IPS-18c (cell line): ENCODE data around the gene DAPK2.

ENCODE experiments used
- H3K4me3 ChIP-seq: 2 replicates; pipeline ENCODE4 v1.7.0; 2013; ENCODE audit warnings: low read depth, mild to moderate bottlenecking, low read length, moderate library complexity; ENCODE audit not compliant: insufficient read depth
- H3K9me3 ChIP-seq: one replicate; pipeline ENCODE4 v1.6.1; 2013; ENCODE audit warnings: mild to moderate bottlenecking, low read length, moderate library complexity; ENCODE audit not compliant: control insufficient read depth, insufficient read depth

The DAPK2 gene

DNA sequence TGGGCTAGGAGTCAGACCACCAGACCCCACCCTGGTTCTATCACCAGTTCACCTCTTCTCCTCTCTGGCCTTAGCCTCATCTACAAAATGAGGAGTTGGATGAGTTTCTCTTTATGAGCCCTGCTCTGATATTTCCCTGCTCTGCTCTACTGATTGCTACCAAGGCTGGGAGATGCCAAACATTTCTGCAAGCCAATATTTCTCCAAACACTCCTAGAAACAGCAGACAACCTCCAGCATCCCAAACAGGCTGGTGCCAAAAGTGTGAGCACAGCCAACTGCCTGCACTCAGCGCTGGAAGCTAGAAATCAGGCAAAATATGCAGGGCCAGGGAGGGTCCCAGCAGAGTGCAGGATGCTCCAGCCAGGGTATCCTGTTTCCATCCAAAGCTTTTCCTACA is 10.8 kb downstream of the DAPK2 start:
- H3K9me3 ChIP-seq: no peaks in the 10 kb centered on the region
- H3K4me3 ChIP-seq: no peak overlapping the region

DNA sequence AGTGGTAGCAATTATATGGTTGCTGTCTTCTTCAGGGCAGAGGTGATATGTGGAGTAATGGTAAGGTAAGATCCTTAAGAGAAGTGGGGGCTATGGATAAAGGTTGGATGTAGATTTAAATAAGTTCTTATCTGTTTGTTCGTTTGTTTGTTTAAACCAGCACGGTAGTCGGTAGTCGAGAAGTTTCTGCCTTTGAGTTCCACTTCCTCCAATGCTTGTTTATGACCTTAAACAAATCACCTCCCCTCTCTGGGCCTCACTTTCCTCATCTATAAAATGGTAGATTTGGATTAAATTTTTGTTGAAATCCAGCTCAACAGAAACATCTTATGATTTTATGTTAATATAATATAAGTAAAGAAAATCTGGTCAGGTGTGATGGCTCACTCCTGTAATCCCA is 11.8 kb downstream of the DAPK2 start:
- H3K4me3 ChIP-seq: no peak overlapping the region
- no peaks in the 10 kb centered on the region for H3K9me3 ChIP-seq

DNA sequence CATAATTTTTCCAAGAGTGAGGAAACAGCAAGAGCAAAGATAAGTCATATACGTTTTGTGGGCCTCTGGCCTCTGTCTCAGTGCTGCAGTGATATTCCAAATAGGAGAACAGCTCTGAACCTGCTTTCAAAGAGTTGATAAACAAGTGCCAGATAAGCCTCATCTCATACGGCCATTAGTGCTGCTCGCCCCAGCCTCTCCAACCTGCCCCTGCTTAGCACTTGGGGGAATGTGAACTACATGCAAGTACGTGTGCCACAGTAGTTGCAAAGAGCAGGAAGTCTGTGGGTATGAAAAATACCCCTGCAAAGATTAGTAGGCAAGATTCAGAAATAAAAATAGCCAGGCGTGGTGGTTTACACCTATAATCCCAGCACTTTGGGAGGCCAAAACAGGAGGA is 14.0 kb downstream of the DAPK2 start:
- H3K4me3 ChIP-seq: no peak overlapping the region

DNA sequence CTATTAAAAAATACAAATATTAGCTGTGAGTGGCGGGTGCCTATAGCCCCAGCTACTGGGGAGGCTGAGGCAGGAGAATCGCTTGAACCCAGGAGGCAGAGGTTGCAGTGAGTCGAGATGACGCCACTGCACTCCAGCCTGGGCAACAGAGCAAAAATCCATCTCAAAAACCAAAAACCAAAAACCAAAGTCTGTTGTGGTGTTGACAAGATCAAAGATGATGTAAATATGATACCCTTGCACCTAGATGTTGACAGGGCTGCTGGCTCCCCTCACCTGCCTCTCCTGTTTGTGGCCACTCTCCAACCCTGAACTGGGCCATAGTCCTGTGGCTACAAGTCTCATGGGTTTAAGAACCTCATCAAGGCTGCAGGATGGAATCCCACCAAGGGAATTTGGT is 16.2 kb downstream of the DAPK2 start:
- no peak overlapping the region for H3K4me3 ChIP-seq
- H3K9me3 ChIP-seq: no peaks in the 10 kb centered on the region

More for the DNA sequence above, 14.0 kb downstream of the DAPK2 start:
- no peaks in the 10 kb centered on the region for H3K9me3 ChIP-seq

DNA sequence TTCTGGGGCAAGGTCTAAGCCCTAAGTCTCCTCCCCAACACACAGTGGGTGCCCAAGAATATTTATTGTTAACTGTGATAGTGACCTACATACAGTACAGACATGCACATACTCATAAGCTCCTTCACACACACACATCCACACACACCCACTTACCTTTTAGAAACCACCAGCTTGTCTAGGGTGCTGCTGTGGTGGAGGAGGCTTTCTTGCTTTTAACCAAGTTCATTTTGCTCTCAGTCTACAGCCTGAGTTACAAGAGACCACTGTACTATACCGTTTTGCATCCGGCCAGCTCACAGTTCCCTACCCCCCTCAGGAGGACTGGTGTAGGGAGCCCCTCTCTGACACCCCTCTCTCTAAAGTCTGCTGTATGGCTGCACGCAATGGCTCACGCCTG is 16.7 kb downstream of the DAPK2 start:
- H3K4me3 ChIP-seq: no peak overlapping the region

DNA sequence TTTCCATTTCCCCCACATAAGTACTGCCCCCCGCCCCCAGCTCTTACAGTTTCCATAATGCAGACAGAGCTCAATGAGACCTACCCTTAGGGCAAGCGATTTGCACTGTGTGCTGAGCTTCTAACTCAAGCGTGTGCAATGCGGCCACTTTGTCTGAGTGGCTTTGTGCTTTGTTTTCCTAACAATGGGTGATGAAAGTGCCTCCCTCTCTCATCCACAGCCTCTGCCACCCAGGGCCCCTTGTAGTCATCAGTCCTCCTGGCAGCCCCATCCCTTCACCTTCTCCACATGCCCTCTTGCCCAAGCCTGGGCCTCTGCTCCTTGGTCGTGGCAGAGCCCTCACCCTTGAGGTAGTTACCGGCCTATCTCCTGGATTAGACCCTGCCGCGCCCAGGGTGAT is 17.2 kb downstream of the DAPK2 start:
- H3K9me3 ChIP-seq: no peaks in the 10 kb centered on the region
- H3K4me3 ChIP-seq: no peak overlapping the region

More for the DNA sequence above, 16.7 kb downstream of the DAPK2 start:
- no peaks in the 10 kb centered on the region for H3K9me3 ChIP-seq

DNA sequence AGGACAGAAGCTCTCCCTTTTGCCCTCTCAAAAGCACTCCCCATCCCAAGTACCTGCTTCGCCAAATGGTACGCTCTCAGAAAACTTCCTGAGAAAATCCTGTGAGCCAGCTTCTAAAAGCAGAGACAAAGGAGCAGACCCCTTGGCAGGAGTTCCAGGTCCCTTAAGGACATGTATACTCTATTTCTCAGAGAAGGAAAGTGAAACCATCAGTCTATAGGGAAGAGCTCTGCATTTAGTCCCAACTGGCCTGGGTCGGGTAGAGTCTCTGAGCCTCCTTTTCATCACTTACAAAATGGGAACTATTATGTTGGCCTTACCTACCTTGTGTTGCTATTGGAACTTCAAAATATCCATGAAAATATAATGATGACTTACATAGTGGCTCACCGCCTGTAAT is 19.7 kb downstream of the DAPK2 start:
- H3K9me3 ChIP-seq: no peaks in the 10 kb centered on the region
- no peak overlapping the region for H3K4me3 ChIP-seq

DNA sequence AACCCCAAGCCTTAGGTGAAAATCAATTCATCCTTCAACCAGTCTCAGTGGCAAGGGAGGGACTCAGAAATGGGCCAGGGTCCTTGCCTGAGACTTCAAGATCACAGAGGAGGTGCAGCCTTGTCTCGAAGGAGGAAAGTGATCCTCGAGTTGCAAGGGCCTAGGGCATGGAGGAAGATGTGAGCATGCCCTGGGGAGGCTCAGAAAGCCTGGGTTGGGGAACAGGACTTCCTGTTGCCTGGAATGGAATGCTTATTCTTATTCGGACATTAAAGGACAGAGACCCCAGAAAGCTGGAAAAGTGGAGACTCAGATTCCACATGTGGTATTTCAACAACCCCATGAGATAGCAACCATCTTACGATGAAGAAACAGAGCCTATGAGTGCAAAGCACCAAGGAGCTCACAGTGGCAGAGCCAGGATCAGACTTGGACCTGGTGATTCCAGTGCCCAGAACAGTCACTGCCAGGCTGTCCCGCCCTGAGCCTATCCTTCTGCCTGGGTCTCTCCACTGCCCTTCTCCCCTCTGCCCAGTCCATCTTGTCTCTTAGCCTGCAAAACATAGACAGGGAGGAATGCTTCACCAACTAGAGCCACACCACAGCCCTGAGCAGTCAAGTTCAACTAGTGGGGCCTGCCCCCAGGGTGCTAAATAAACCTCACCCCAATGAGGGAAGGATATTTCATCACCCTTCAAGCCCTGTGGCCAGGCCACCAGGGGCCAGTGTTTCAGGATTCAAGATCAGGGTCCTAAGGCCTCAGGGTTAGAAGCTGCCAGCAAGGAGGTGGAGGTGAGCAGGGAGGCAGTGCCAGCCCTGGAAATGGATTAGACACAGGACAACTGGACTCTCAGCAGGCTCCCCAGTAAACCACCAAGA is 21.9 kb downstream of the DAPK2 start:
- Histone ChIP-seq H3K9me3 (no peaks in the 10 kb centered on the region), H3K4me3 (no peak overlapping the region)

DNA sequence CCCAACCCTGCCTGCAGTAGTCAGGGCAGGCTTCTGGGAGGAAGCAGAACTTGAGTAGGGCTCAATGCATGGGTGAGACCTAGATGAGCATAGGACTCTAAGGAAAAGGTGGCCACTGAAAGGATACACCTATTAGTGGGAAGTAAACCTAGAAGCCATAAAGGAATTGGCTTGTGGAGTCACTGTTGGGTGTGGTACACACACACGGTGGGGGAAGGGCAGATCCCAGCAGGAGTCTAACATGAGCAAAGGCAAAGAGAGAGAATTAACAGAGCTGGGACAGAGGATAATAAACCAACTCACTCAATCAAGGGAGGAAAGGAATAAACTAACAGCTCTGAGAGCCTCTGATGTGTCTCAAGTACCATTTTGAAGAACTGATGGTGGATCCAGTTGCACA is 23.1 kb downstream of the DAPK2 start:
- no peak overlapping the region for H3K4me3 ChIP-seq
- no peaks in the 10 kb centered on the region for H3K9me3 ChIP-seq

DNA sequence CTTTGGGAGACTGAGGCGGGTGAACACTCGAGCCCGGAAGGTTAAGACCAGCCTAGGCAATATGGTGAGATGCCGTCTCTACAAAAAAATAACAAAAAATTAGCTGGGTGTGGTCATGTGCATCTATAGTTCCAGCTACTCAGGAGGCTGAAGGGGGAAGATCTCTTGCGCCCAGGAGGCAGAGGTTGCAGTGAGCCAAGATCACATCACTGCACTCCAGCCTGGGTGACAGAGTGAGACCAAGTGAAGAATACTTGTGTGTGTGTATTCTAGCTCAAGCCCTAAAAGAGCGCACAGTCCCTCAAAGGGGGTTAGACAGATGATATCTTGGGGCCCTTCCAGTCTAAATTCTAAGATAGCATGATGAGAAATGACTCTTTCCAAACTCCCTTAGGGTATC is 23.7 kb downstream of the DAPK2 start:
- Histone ChIP-seq H3K4me3 (no peak overlapping the region), H3K9me3 (no peaks in the 10 kb centered on the region)

DNA sequence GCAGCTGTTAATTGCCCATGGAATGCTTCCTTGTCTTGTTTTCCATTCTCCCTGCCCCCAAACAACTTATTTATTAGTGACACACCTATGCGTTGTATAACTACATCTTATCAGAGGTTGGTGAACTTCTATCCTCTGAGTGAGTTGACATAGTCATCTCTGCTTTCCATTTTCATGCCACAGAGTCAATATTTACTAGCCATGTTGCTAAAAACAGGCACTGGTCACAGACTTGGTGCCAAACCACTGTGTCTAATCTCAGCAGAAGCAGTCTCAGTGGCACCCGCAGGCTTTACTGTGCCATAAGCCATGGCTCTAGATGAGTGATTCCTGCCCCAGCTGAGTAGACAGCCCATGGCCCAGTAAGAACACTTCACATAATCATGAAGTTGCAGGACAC is 26.5 kb downstream of the DAPK2 start:
- H3K9me3 ChIP-seq: no peaks in the 10 kb centered on the region
- no peak overlapping the region for H3K4me3 ChIP-seq

DNA sequence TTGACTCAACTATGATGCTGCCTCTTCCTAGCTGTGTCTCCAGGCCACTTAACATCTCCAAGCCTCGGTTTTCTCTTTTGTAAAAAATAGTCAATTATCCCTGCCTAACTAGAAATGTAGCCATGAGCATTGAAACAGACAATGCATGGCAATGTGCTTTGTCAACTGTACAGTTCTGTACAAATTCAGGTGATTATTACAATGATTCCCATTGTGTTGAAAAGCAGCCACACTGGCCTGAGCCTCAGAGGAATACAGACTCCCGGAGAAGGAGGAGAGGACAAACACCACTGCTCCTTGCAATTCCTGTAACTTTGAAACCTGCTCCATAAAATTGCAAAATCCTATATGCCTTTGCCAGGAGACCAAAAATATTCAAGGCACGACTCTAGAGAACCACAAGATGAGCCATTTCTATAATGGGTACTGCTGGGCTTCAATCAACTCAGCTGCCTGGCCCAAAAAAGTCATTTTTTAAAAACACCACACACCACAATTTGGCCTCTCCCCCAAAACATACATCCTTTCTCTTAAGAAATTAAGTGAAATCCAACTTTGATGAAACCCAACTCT is 28.6 kb downstream of the DAPK2 start:
- Histone ChIP-seq H3K4me3 (no peak overlapping the region), H3K9me3 (no peaks in the 10 kb centered on the region)

DNA sequence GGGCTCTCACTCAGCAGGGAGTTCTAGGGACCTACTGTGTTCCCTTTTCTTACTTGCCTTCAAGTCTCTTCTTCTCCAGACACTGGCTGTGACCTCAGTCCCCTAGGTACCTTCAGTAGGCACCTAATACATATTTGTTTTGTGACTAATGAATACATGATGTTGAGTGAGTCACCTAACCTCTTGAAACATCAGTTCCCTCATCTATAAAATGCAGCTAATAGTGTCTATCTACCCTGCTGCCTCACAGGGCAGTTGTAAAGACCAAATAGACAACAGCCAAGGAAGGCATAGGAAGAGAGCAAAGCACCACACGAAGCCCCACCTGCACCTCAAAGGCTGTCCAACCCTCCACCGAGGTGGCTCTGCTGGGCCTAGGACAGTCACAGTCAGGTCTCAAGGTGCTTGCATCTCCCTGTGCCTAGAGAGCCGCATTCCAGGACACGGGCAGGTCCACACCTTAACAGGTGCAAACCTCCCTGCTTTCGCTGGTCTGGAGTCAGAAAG is 29.1 kb downstream of the DAPK2 start:
- H3K4me3 ChIP-seq: no peak overlapping the region

DNA sequence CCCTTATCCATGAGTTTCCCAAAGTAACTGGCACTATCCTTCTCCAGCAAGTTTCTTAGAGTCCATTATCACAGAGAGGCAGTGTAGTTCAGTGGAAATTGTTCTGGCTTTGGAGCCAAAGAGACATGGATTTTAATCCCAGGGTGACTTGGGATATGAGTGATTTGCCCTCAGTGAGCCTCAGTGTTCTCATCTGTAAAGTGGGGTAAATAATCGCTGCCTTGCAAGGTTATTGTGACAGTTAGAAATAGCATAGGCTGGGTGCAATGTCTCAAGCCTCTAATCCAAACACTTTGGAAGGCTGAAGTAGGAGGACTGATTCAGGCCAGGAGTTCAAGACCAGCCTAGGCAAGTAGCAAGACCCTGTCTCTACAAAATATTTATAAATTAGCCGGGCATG is 30.0 kb downstream of the DAPK2 start:
- Histone ChIP-seq H3K4me3 (no peak overlapping the region), H3K9me3 (no peaks in the 10 kb centered on the region)

More for the DNA sequence above, 29.1 kb downstream of the DAPK2 start:
- no peaks in the 10 kb centered on the region for H3K9me3 ChIP-seq

DNA sequence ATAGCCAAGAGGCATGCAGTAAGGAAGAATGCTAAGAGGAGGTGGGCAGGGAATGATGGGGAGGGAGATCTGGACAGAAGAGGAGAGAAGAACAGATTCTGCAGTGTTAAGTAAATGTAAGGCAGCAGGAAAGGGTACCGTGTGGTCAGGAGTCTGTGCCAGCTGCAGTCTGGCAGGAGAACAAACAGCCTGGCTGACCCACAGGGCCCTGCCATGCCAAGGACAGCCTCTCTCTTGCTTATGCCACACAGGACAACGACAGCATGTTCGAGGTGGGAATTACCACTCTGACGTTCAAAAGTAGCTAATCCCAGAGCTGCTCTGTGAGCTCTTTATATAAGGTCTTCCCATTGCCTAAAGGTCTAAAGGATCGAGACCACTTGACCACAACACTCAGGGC is 31.3 kb downstream of the DAPK2 start:
- no peak overlapping the region for H3K4me3 ChIP-seq
- H3K9me3 ChIP-seq: no peaks in the 10 kb centered on the region

DNA sequence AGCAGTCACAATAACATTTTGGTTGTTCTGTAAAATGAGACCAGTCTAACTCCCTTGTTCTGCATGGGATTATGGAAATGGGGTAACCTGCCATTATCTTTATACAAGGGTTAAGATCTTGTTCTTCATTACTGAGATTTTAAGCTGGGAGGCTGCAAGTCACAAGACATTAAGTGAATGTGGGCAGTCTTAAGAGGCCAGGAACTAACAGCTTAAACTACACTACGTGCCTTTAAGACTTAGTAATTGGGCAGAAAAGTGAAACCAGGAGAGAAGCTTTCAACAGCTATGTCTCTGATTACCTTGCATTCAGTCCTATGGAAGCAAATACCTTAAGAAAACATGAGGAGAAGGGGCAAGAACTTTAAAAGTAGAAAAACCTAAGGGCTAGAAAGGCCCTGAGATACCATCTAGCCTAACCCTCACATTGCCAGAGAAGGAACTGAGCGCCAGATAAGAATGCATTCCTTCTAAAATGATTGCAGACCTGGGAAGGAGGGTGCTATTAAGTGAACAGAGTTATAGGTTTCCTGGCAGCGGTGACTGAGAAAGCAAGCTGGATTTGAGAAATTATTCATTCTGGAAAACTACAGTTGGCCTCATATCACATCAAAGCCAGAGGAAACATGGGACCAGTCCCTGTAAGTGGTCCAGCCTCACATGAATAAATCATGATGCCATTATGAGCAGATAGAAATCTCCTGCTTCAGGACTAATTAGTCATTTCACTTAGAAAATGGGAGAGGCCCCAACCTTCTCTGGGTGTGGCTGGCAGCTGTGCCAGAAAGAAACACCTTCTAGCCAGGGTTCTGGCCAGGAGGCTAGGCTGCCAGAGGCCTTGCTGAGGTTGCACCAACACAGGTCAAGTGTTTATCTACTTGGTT is 32.9 kb downstream of the DAPK2 start:
- Histone ChIP-seq H3K4me3 (no peak overlapping the region), H3K9me3 (no peaks in the 10 kb centered on the region)

DNA sequence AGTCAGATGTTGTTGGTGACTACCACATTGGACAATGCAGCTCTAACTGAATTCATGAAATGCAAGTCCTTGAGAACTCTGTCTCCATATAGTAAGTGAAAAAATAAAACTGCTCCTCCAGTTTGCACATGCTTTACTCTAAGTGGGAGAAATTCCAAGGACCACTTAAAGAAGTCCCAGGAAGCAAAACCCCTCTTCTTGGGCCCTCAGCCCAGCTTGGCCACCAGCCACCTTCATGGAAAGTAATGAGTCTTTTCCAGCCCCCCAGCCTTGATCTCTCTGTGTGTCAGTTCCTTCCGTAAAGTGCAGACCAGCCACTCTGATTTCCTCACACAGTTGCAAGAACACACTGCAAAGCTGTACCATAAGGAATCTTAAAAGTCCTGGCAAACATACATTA is 34.5 kb downstream of the DAPK2 start:
- Histone ChIP-seq H3K4me3 (no peak overlapping the region), H3K9me3 (no peaks in the 10 kb centered on the region)

DNA sequence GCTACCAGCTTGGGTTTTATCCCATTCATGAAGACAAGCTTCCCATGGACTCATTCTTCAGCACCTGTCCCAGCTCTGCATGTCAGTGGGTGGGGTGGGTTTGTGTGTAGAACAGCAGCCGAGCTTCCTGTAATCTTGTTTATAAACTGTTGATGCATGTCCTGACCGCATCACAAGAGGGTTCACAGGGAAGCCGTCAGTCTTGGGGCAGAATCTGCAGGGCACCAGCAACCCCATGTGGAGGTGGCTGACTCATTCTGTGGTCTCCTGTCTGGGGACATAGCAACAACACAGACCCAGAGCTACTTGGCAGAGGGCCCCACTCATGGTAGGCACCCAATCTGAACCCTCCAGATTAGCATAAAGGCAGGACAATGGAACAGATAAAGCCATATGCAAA is 35.6 kb downstream of the DAPK2 start:
- Histone ChIP-seq H3K4me3 (no peak overlapping the region), H3K9me3 (no peaks in the 10 kb centered on the region)
